A549 (cell line): ENCODE data around the gene AUTS2. TPM values are rescaled to one million over a fixed set of nuclear protein-coding genes. Genes with fewer than 3 reads are reported as not detected.
"Not testable (repeated sequence)": the region's sequence is repeated elsewhere in the genome, so short reads cannot be mapped to it uniquely, and the experiment has no call there.

ENCODE experiments used
- ATAC-seq, 2 experiments: fragments of 200-7000 bp in 1 of 2; fragments of >200 bp in 1 of 2; cut with Nextera tagmentation in 1 of 2; cut with Tn5 transposase in 1 of 2; 3 replicates each; pipeline versions ENCODE4 v1.8.0 to v1.9.1; 2018 to 2020; ENCODE audit warnings: mild to moderate bottlenecking in 1 of 2, moderate library complexity in 1 of 2
- CTCF ChIA-PET: fragments of 300-600 bp; sonication (Branson Sonifier 250); formaldehyde crosslinking; extraction: SDS; loops from one replicate; lab custom pipeline; 2021; ENCODE audit warnings: antibody characterized with exemption, inconsistent platforms; lab: Yijun Ruan, JAX
- POLR2A ChIA-PET: fragments of 350-600 bp; formaldehyde crosslinking; extraction: SDS; loops from one replicate; lab custom pipeline; 2021; ENCODE audit warnings: antibody characterized with exemption, inconsistent platforms; lab: Yijun Ruan, JAX
- DNase-seq, 2 experiments: peaks; one replicate each; pipeline versions ENCODE4 v3.0.0 to v3.0.0-alpha.2; 2011 to 2016; ENCODE audit warnings: low read depth in 1 of 2, low spot score in 1 of 2
- FAIRE-seq: peaks from 2 replicates; lab custom pipeline; 2011; peaks lifted over from hg19 to GRCh38; lab: Jason Lieb, UNC
- H3K27ac ChIP-seq, 2 experiments: fragments of >200 bp; sonication (Bioruptor Twin); formaldehyde crosslinking; 3 replicates each; pipeline ENCODE4 v1.5.1; 2016 to 2017
- H3K4me1 ChIP-seq: fragments of >200 bp; sonication (Bioruptor Twin); formaldehyde crosslinking; 3 replicates; pipeline ENCODE4 v1.6.1; 2016
- H3K4me2 ChIP-seq: fragments of >200 bp; sonication (Bioruptor Twin); formaldehyde crosslinking; 3 replicates; pipeline ENCODE4 v1.6.1; 2016
- H3K4me3 ChIP-seq: fragments of >200 bp; sonication (Bioruptor Twin); formaldehyde crosslinking; 3 replicates; pipeline ENCODE4 v1.5.1; 2016
- H3K9me3 ChIP-seq: fragments of >200 bp; sonication (Bioruptor Twin); formaldehyde crosslinking; 3 replicates; pipeline ENCODE4 v1.6.1; 2016
- ATOH8 ChIP-seq: fragments of 250-450 bp; sonication (Bioruptor Pico); IDR thresholded peaks from 2 replicates; pipeline ENCODE4 v1.5.0; 2020; ENCODE audit warnings: low read depth, mild to moderate bottlenecking, moderate library complexity
- BCL3 ChIP-seq: fragments of >200 bp; sonication (Bioruptor Twin); formaldehyde crosslinking; IDR thresholded peaks from 3 replicates; pipeline ENCODE4 v1.6.1; 2016
- BHLHE40 ChIP-seq: IDR thresholded peaks from 2 replicates; pipeline ENCODE4 v1.6.1; 2012; ENCODE audit warnings: low read depth, low read length, inconsistent platforms
- E2F6 ChIP-seq: IDR thresholded peaks from 2 replicates; pipeline ENCODE4 v1.6.1; 2012; ENCODE audit warnings: low read depth, borderline replicate concordance
- EHF ChIP-seq: fragments of 250-450 bp; sonication (Bioruptor Pico); IDR thresholded peaks from 2 replicates; pipeline ENCODE4 v1.5.0; 2020; ENCODE audit warnings: mild to moderate bottlenecking
- EHMT2 ChIP-seq: fragments of 200-600 bp; sonication (generic); IDR thresholded peaks from 2 replicates; pipeline ENCODE4 v1.6.1; 2016; ENCODE audit warnings: antibody characterized with exemption, low read depth, mild to moderate bottlenecking, moderate library complexity
- ESRRA ChIP-seq: fragments of 150-350 bp; IDR thresholded peaks from 2 replicates; pipeline ENCODE4 v1.6.1; 2014; ENCODE audit warnings: mild to moderate bottlenecking, low read length, borderline replicate concordance
- FOSL2 ChIP-seq, 2 experiments: fragments of 450-650 bp in 1 of 2; fragments of >200 bp in 1 of 2; sonication (Bioruptor Twin) in 1 of 2; formaldehyde crosslinking; IDR thresholded peaks; 2 replicates each; pipeline versions ENCODE4 v1.5.0 to v1.6.1; 2016 to 2020; ENCODE audit warnings: mild to moderate bottlenecking in 1 of 2, moderate library complexity in 1 of 2
- HDAC2 ChIP-seq: fragments of 200-600 bp; sonication (generic); IDR thresholded peaks from 2 replicates; pipeline ENCODE4 v1.6.1; 2016
- HEYL ChIP-seq: fragments of 250-450 bp; sonication (Bioruptor Pico); IDR thresholded peaks from 2 replicates; pipeline ENCODE4 v1.8.0; 2021; ENCODE audit warnings: mild to moderate bottlenecking, moderate library complexity
- HOXA7 ChIP-seq: fragments of 250-450 bp; sonication (Bioruptor Pico); IDR thresholded peaks from 2 replicates; pipeline ENCODE4 v1.5.0; 2020; ENCODE audit warnings: mild to moderate bottlenecking, moderate library complexity
- HOXB13 ChIP-seq: fragments of 250-450 bp; sonication (Bioruptor Pico); IDR thresholded peaks from 2 replicates; pipeline ENCODE4 v1.5.0; 2020; ENCODE audit warnings: low read depth, mild to moderate bottlenecking, moderate library complexity
- HOXB5 ChIP-seq: fragments of 250-450 bp; sonication (Bioruptor Pico); IDR thresholded peaks from 2 replicates; pipeline ENCODE4 v1.5.0; 2020; ENCODE audit warnings: mild to moderate bottlenecking, moderate library complexity
- JUN ChIP-seq, 2 experiments: fragments of >200 bp; sonication (Bioruptor Twin); formaldehyde crosslinking; IDR thresholded peaks; 2 replicates in 1 of 2; 3 replicates in 1 of 2; pipeline ENCODE4 v1.6.1; 2016 to 2017
- MAFK ChIP-seq: fragments of 450-650 bp; IDR thresholded peaks from 2 replicates; pipeline ENCODE4 v1.6.1; 2014; ENCODE audit not compliant: partially characterized antibody
- MYC ChIP-seq: IDR thresholded peaks from 2 replicates; pipeline ENCODE4 v1.6.1; 2012; ENCODE audit warnings: mild to moderate bottlenecking, inconsistent platforms, low read length, improper control_type of control experiment, borderline replicate concordance
- NFE2L2 ChIP-seq: fragments of 150-350 bp; conservative IDR thresholded peaks from 2 replicates; pipeline ENCODE4 v1.6.1; 2014; ENCODE audit warnings: low read length
- PHF8 ChIP-seq: fragments of 200-600 bp; sonication (generic); IDR thresholded peaks from 2 replicates; pipeline ENCODE4 v1.6.1; 2016; ENCODE audit warnings: low read depth, mild to moderate bottlenecking, antibody characterized with exemption, moderate library complexity, borderline replicate concordance
- POLR2AphosphoS2 ChIP-seq: conservative IDR thresholded peaks from 2 replicates; pipeline ENCODE4 v1.6.1; 2012; ENCODE audit warnings: low read length, improper control_type of control experiment, inconsistent platforms
- RARB ChIP-seq: fragments of 250-450 bp; sonication (Bioruptor Pico); IDR thresholded peaks from 2 replicates; pipeline ENCODE4 v1.8.0; 2021; ENCODE audit warnings: mild to moderate bottlenecking, moderate library complexity
- RCOR1 ChIP-seq: fragments of 150-350 bp; IDR thresholded peaks from 2 replicates; pipeline ENCODE4 v1.6.1; 2014; ENCODE audit warnings: antibody characterized with exemption, low read length, low read depth
- SREBF2 ChIP-seq: fragments of 450-650 bp; IDR thresholded peaks from 2 replicates; pipeline ENCODE4 v1.6.1; 2014; ENCODE audit warnings: mild to moderate bottlenecking, moderate library complexity
- ZSCAN20 ChIP-seq: fragments of 250-450 bp; sonication (Bioruptor Pico); IDR thresholded peaks from 2 replicates; pipeline ENCODE4 v1.8.0; 2022; ENCODE audit warnings: mild to moderate bottlenecking, moderate library complexity
- WGBS: methylation state at CpG from one replicate; pipeline ENCODE4 v1.1.6; 2017; ENCODE audit errors: missing lambda C conversion rate; 5-methylcytosine and 5-hydroxymethylcytosine counted together
- polyA plus RNA-seq, 4 experiments: library from polyadenylated mRNA; depleted of rRNA in 3 of 4; stranded (reverse); fragments of >200 nt; fragmentation: RNase III in 1 of 4; extraction: RNeasy Plus Mini Kit Qiagen cat#74134 plus additional on column Dnase treatment in 1 of 4; gene quantifications; 2 replicates in 3 of 4; 3 replicates in 1 of 4; pipeline ENCODE4 v1.2.3, GENCODE V29; 2011 to 2017

AUTS2 gene
- polyA plus RNA-seq, 2 of the 4 experiments (the other 2 are of a cell fraction) = 1.6 to 3.6 TPM

GRCh38 chr7:69786130-69786529 is 187.9 kb downstream of the AUTS2 start:
- ATAC-seq, H3K9me3 ChIP-seq, H3K4me3 ChIP-seq, DNase-seq, H3K4me2 ChIP-seq, POLR2A ChIA-PET, FAIRE-seq: not testable (repeated sequence)
- 77% methylated on average over 6 of the region's 6 CpGs for WGBS
- CTCF ChIA-PET = interaction anchor here (1.5 kb wide), 1 partner anchor 13 kb away, joined by 5 read pairs; no protein-coding TSS in a partner anchor
- peak; percentile 86 for TF ChIP-seq MAFK
- TF ChIP-seq, all 56 proteins: peak for 1; not testable (repeated sequence) for 55
- H3K4me1 ChIP-seq, H3K27ac ChIP-seq: not testable (repeated sequence)

GRCh38 chr7:69786730-69787395 is 188.6 kb downstream of the AUTS2 start:
- no peak overlapping the region for H3K27ac ChIP-seq
- H3K9me3 ChIP-seq = no peaks in the 10 kb centered on the region
- CTCF ChIA-PET = interaction anchor here (1.5 kb wide), 1 partner anchor 13 kb away, joined by 5 read pairs; no protein-coding TSS in a partner anchor

GRCh38 chr7:69787736-69788431 is 189.6 kb downstream of the AUTS2 start:
- TF ChIP-seq HEYL = no peak
- TF ChIP-seq RCOR1 = no peak
- TF ChIP-seq EHMT2 = no peak
- TF ChIP-seq HOXB13 (CRISPR knock-in tag) = no peak
- no peak for TF ChIP-seq FOSL2 (IDR thresholded peaks at IDR 0.05)
- TF ChIP-seq FOSL2 (CRISPR knock-in tag; IDR thresholded peaks at IDR 0.05) = no peak
- no peak overlapping the region for H3K4me2 ChIP-seq
- POLR2A ChIA-PET = no interaction called here
- DNase-seq = no peak
- H3K4me1 ChIP-seq = no peaks in the 10 kb centered on the region
- WGBS = 44% methylated on average over 5 of the region's 5 CpGs
- no peak for ATAC-seq
- no peak overlapping the region for H3K4me3 ChIP-seq
- CTCF ChIA-PET = no interaction called here
- H3K9me3 ChIP-seq = no peaks in the 10 kb centered on the region
- no peak overlapping the region for H3K27ac ChIP-seq
- FAIRE-seq = no peak

More at GRCh38 chr7:69786730-69787395, 188.6 kb downstream of the AUTS2 start:
- no peak for DNase-seq
- Histone ChIP-seq H3K4me1 (peaks cover under 1% of the 10 kb centered on the region; the same call in 1 of the 3 replicates), H3K4me3 (no peak overlapping the region)
- no peak for FAIRE-seq
- no peak for ATAC-seq
- TF ChIP-seq HOXB5 (CRISPR knock-in tag) (no peak), BCL3 (no peak), E2F6 (no peak), ATOH8 (no peak), ZSCAN20 (CRISPR knock-in tag) (no peak), JUN (IDR thresholded peaks at IDR 0.05) (no peak), POLR2AphosphoS2 (no peak), MYC (no peak), RARB (CRISPR knock-in tag) (no peak), NFE2L2 (no peak), EHMT2 (no peak), ESRRA (no peak), EHF (no peak), BHLHE40 (no peak), PHF8 (no peak), MAFK (no peak), HDAC2 (no peak), HOXA7 (CRISPR knock-in tag) (no peak), SREBF2 (no peak)
- TF ChIP-seq, all 56 proteins: peak for 0
- POLR2A ChIA-PET = interaction anchor here (0.6 kb wide), 1 partner anchor 363 kb away, joined by 3 read pairs; no protein-coding TSS in a partner anchor
- 47% methylated on average over 3 of the region's 3 CpGs for WGBS
- H3K4me2 ChIP-seq = no peak overlapping the region
